CD4-positive, alpha-beta T cell treated with Interleukin-2 at 100 ng/mL for 4 hours (primary cell): ENCODE data around the gene SHC4.

Experiments used
- DNase-seq: peaks from one replicate; pipeline ENCODE4 v3.0.0-alpha.2; 2020; ENCODE audit warnings: low spot score

Gene SHC4

GRCh38 chr15:48845123-48845522 is 118.6 kb downstream of the SHC4 start:
- DNase-seq, result no peak

- no peak for DNase-seq
These were observed 121.2 kb downstream of the SHC4 start for GRCh38 chr15:48842501-48842900.

DNA sequence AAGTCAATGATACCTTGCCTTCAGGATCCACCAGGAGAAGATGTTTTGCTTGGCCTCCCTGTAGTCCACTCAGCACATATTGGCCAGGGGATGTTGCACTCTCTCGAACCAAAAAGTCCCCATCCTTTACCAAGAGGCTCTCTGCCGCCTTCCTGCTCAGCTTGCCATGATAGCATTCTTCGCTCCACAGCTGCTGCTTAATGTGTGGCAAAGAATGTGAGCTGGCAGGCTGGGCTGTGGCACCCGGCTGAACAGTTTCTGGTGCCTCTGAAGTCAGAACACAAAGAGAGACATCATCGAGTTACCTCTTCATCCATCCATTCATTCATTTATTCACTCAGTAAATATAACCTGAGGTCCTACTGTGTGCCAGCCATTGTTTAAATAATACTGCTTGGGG is 129.0 kb downstream of the SHC4 start:
- no peak for DNase-seq

GRCh38 chr15:48833526-48834239 is 130.0 kb downstream of the SHC4 start:
- DNase-seq, result no peak

DNA sequence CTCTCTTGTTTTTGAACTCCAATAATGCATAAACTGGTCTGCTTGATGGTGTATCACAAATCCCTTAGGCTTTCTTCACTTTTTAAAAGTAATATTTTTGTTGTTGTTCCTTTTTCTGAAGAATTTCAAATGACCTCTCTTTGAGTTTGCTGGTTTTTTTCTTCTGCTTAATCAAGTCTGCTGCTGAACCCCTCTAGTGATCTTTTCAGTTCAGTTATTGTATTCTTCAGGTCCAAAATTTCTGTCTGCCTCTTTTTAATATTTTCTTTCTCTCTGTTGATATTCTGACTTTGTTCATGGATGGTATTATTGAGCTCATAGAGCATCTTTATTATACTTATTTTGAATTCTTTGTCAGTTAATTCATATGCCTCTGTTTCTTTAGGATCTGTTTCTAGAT is 131.1 kb downstream of the SHC4 start:
- DNase-seq, result no peak

DNA sequence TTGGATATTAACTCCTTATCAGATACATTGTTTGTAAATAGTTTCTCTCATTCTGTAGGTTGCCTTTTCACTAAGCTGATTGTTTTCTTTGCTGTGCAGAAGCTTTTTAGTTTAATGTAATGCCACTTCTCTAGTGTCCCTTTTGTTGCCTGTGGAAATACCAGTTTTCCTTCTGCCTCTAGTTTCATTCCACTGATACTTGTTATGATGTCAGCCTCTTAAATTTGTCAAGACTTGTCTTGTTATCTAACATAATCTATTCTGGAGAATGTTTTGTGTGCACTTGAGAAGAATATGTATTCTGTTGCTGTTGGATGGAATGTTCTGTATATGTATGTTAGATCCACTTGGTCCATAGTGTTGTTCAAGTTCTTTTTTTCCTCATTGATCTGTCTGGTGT is 134.8 kb downstream of the SHC4 start:
- no peak for DNase-seq

- DNase-seq, result no peak
These were observed 135.2 kb downstream of the SHC4 start for GRCh38 chr15:48828471-48828870.

GRCh38 chr15:48825075-48825474 is 138.6 kb downstream of the SHC4 start:
- DNase-seq, result no peak

GRCh38 chr15:48823706-48824105 is 140.0 kb downstream of the SHC4 start:
- no peak for DNase-seq

DNA sequence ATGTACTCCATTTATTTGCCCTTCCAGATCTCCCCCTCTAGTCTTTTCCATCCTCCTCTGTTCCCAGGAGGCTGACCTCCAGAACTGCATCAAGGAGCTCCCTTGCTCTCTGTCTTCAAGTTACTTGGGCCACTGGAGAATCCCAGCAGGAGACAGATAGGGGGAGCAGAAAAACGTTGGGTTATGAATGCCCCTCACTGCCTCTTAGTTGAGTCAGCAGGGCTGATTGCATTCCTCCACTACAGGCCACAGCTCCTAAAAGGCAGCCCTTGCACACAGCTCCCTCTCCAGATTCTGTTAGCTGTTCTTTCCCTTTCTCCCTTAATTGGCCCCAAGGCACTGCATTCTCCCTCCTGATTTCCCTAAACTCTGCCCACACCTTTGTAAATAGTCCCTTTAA is 140.5 kb downstream of the SHC4 start:
- no peak for DNase-seq

GRCh38 chr15:48814286-48814685 is 149.4 kb downstream of the SHC4 start:
- DNase-seq, result no peak

DNA sequence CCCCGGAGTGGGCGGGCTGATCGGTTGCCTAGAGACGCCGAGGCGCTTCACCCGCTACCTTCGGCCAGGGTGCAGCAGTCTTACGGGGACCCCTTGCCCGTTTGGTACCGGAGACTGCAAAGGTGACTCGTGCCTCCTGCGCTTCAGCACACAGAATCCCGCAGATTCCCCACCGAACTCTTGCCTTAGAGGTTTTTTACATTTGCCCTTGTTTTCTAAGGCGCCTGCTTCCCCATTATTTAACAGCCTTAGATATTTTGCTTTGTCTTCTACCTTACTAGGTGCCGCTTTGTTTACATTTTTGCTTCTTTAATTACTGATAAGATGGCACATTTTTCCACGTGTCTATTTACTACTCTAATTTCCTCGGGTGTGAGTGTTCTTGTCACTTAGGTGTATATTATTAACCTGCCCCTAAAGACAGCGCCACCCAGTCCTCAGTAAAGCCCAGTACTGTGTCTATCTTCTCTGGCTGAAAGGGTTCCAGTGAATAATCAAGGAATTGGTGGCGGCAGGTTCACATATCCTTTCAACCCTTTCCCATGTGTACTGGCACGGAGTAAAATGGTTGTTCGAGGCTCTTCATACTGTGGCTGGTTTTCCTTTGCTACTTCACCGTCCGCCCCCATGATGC is 152.3 kb downstream of the SHC4 start:
- DNase-seq, result peak; percentile 5

GRCh38 chr15:48810414-48811324 is 153.1 kb downstream of the SHC4 start, which contains the start of gene CEP152:
Gene CEP152, minus strand, starts transcription at chr15:48811069. Its CDS starts 5,420 bp downstream, at chr15:48805649.
- DNase-seq, result peak; percentile 99

DNA sequence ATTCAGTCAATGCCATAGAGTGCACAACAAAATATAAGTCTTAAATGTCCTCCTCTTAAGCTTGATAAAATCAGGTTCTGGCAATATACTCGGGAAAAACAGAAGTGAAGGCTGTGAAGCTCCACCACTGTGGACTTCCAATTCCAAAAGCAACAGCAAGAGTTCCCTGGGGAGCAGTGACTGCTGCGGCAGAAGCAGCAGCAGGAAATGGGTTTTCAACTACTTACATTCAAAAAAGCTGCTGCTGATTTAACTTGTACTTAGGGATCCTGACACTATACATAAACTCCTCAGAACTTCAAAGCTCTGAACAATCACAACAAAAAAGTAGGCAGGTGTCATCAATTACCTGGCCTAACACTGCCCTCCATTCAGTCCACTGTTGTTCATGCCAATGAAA is 157.6 kb downstream of the SHC4 start:
- no peak for DNase-seq

- DNase-seq, result no peak
These were observed 158.1 kb downstream of the SHC4 start for GRCh38 chr15:48805591-48805990.

- no peak for DNase-seq
These were observed 159.8 kb downstream of the SHC4 start for GRCh38 chr15:48803877-48804276.

GRCh38 chr15:48802867-48803266 is 160.9 kb downstream of the SHC4 start:
- no peak for DNase-seq

- DNase-seq, result no peak
These were observed 161.5 kb downstream of the SHC4 start for GRCh38 chr15:48802257-48802656.

DNA sequence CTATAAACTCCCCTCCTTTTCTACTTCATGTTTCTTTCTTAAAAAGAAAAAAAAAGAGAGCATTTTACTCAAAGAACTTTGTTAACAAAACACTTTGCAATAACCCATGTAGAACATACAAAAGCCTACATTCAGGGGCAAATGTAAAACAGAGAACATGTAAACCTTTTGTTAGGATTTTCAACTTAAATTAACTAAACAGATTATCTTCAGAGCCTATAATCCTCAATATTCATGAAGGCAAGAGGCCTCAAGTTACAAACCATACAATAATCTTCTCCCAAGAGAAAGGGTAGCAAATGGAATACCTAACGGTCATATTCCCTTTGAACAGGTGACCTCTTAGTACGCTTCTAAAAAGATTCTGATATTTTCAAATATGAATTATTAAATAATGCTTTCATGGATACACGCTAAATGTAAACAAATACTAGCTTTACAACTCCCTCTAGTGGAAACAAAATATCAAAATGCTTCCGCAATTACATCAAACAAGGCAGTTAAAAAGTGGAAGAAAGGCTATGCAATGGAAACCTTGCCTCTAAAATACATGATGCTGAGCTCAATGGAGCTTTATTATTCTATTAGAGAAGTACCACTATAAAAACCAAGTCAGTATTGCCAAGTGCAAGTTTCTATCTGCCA is 162.8 kb downstream of the SHC4 start:
- DNase-seq, result no peak

DNA sequence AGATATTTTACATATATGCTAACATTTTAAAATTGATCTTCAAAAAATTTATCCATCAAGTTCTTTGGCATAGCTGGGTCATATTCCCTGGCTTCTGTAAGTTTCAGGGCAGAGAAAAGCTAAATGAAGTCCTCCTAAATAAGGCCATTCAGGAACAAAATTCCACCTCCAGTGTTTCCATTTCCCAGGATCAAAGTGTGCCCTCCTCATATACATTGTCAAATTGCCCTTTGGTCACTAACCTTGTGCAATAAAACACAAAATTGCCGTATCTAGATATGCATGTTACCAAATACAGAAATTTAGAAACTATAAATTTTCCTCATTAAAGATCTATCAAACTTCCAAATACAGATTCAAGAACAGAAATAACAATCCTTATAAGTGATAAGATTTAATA is 163.5 kb downstream of the SHC4 start:
- DNase-seq, result no peak

GRCh38 chr15:48798319-48798718 is 165.4 kb downstream of the SHC4 start:
- no peak for DNase-seq

DNA sequence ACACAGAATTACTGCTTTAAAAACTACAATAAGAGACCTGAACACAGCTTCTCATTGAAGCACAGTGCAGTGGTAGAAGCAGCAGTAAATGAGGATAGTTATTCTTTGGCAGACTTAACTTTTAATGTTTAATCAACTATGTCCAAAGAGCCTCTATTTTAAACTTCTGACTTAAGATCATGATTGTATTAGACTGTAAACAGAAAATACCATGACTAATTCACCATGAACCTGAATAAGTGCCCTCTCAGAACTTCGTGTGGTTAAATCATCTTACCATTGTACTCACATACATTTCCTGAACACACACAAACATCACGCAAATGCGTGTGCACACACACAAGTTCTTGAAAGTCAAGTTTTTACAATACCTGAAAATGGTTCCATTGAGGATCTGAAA is 166.8 kb downstream of the SHC4 start:
- DNase-seq, result peak; percentile 7
